WI38 (cell line): ENCODE results near the gene B3GAT3.
"Not testable (repeated sequence)": the region's sequence is repeated elsewhere in the genome, so short reads cannot be mapped to it uniquely, and the experiment has no call there.

Experiments used
- H3K4me3 ChIP-seq: 2 replicates; pipeline ENCODE4 v1.5.1; 2011; ENCODE audit warnings: low read depth, mild to moderate bottlenecking, control low read depth, low read length
- CTCF ChIP-seq: IDR thresholded peaks from 2 replicates; pipeline ENCODE4 v1.5.1; 2012; ENCODE audit warnings: low read depth, mild to moderate bottlenecking, control low read depth, low read length

The B3GAT3 gene

GRCh38 chr11:62665075-62665598 lies 43.4 kb upstream of the B3GAT3 start, which contains the start of the genes C11orf98 and CSKMT:
Gene C11orf98, minus strand, starts transcription at chr11:62665210. Its CDS starts 41 bp downstream, at chr11:62665169.
Gene CSKMT, plus strand, starts transcription at chr11:62665312. Its CDS starts 568 bp downstream, at chr11:62665880.
- TF ChIP-seq CTCF = no peak
- H3K4me3 ChIP-seq = peak within 1 kb of the TSS; percentile 89

GRCh38 chr11:62664405-62665074 lies 42.8 kb upstream of the B3GAT3 start:
- no peak for TF ChIP-seq CTCF
- peak overlapping the region; percentile 89 for H3K4me3 ChIP-seq

- TF ChIP-seq CTCF = no peak
- no peak overlapping the region for H3K4me3 ChIP-seq
Measured at GRCh38 chr11:62656796-62657429, 35.1 kb upstream of the B3GAT3 start.

GRCh38 chr11:62654297-62654696 lies 32.5 kb upstream of the B3GAT3 start:
- no peak overlapping the region for H3K4me3 ChIP-seq
- TF ChIP-seq CTCF = no peak

- H3K4me3 ChIP-seq = peak overlapping the region; percentile 96
- TF ChIP-seq CTCF = no peak
Measured at GRCh38 chr11:62652161-62653006, 30.6 kb upstream of the B3GAT3 start.

GRCh38 chr11:62650283-62650682 lies 28.5 kb upstream of the B3GAT3 start:
- not testable (repeated sequence) for H3K4me3 ChIP-seq

GRCh38 chr11:62649486-62649885 lies 27.7 kb upstream of the B3GAT3 start:
- TF ChIP-seq CTCF = no peak
- H3K4me3 ChIP-seq = no peak overlapping the region
